ENCODE measurements around the gene EFNB2. TPM values are rescaled to one million over a fixed set of nuclear protein-coding genes. Genes with fewer than 3 reads are reported as not detected.

The EFNB2 gene
- total and polyA plus RNA-seq, 2 donors, result 19.2 to 31.8 TPM

Other genes with a start within 250 kb of the EFNB2 start
- 177 TPM for gene ARGLU1, start 32.5 kb upstream of the EFNB2 start, total RNA-seq
- gene ARGLU1, start 32.5 kb upstream of the EFNB2 start, polyA plus RNA-seq, result 67.3 TPM